Measurements from ENCODE around the gene MCF2.
A peak's percentile ranks its signal among the peaks of the same experiment; 100 is the strongest.

The MCF2 gene

GRCh38 chrX:139600105-139600504 is 107.9 kb downstream of the MCF2 start:
- DNase-seq (ENCODE audit: low read depth): no peak

GRCh38 chrX:139596068-139596467 is 111.9 kb downstream of the MCF2 start:
- no peak for DNase-seq (ENCODE audit: low read depth)

- no peak for DNase-seq (ENCODE audit: low read depth)
Observed at GRCh38 chrX:139585613-139586012, 122.4 kb downstream of the MCF2 start.

- no peak for DNase-seq (ENCODE audit: low read depth)
Observed at GRCh38 chrX:139581068-139581467, 126.9 kb downstream of the MCF2 start.

- DNase-seq (ENCODE audit: low read depth): no peak
Observed at GRCh38 chrX:139566981-139567380, 141.0 kb downstream of the MCF2 start.

- DNase-seq (ENCODE audit: low read depth): no peak
Observed at GRCh38 chrX:139563251-139563650, 144.7 kb downstream of the MCF2 start.

- DNase-seq (ENCODE audit: low read depth): peak; percentile 5
Observed at GRCh38 chrX:139560221-139560620, 147.7 kb downstream of the MCF2 start.

- peak; percentile 14 for DNase-seq (ENCODE audit: low read depth)
Observed at GRCh38 chrX:139559383-139560042, 148.5 kb downstream of the MCF2 start.

- DNase-seq (ENCODE audit: low read depth): no peak
Observed at GRCh38 chrX:139554991-139555675, 152.8 kb downstream of the MCF2 start.

- no peak for DNase-seq (ENCODE audit: low read depth)
Observed at GRCh38 chrX:139554376-139554775, 153.6 kb downstream of the MCF2 start.

- no peak for DNase-seq (ENCODE audit: low read depth)
Observed at GRCh38 chrX:139544591-139544990, 163.4 kb downstream of the MCF2 start.

- DNase-seq (ENCODE audit: low read depth): no peak
Observed at GRCh38 chrX:139543920-139544319, 164.0 kb downstream of the MCF2 start.

- DNase-seq (ENCODE audit: low read depth): no peak
Observed at GRCh38 chrX:139542652-139543051, 165.3 kb downstream of the MCF2 start.

- DNase-seq (ENCODE audit: low read depth): no peak
Observed at GRCh38 chrX:139538907-139539790, 168.8 kb downstream of the MCF2 start.

- no peak for DNase-seq (ENCODE audit: low read depth)
Observed at GRCh38 chrX:139533444-139533843, 174.5 kb downstream of the MCF2 start.

GRCh38 chrX:139532834-139533233 is 175.1 kb downstream of the MCF2 start:
- DNase-seq (ENCODE audit: low read depth): no peak
